GM18508 (cell line): ENCODE data around the gene ITGB3.

Experiments used
- ATAC-seq: cut with Tn5 transposase; IDR thresholded peaks from one replicate; pipeline ENCODE4 v1.9.1; 2021; ENCODE audit warnings: moderate number of reproducible peaks; ENCODE audit not compliant: insufficient read depth, unreplicated experiment

ITGB3 gene

GRCh38 chr17:47324224-47325020 lies 70.8 kb downstream of the ITGB3 start:
- ATAC-seq = peak; percentile 24

- ATAC-seq = no peak
These were observed 71.5 kb downstream of the ITGB3 start for GRCh38 chr17:47325176-47325575.

- ATAC-seq = no peak
These were observed 76.9 kb downstream of the ITGB3 start for GRCh38 chr17:47330548-47330947.

- no peak for ATAC-seq
These were observed 78.7 kb downstream of the ITGB3 start for GRCh38 chr17:47332287-47332686.

- no peak for ATAC-seq
These were observed 81.7 kb downstream of the ITGB3 start for GRCh38 chr17:47335101-47335936.

GRCh38 chr17:47338026-47338425 lies 84.4 kb downstream of the ITGB3 start:
- no peak for ATAC-seq

GRCh38 chr17:47352848-47353247 lies 99.2 kb downstream of the ITGB3 start:
- ATAC-seq = no peak

- no peak for ATAC-seq
These were observed 105.0 kb downstream of the ITGB3 start for GRCh38 chr17:47358652-47359051.
